KOPT-K1 (cell line): Measurements from ENCODE around the gene RNF111.

Experiments used
- H3K27ac ChIP-seq: fragments of 200-600 bp; sonication (generic); 2 replicates; pipeline ENCODE4 v1.5.1; 2016; ENCODE audit warnings: antibody characterized with exemption, mild to moderate bottlenecking, low read depth, low read length; ENCODE audit not compliant: poor library complexity, severe bottlenecking
- H3K36me3 ChIP-seq: fragments of 200-600 bp; sonication (generic); 2 replicates; pipeline ENCODE4 v1.5.1; 2017; ENCODE audit warnings: antibody characterized with exemption, mild to moderate bottlenecking, low read length, moderate library complexity; ENCODE audit not compliant: insufficient read depth
- H3K9me3 ChIP-seq: fragments of 200-600 bp; sonication (generic); 2 replicates; pipeline ENCODE4 v1.5.1; 2017; ENCODE audit warnings: antibody characterized with exemption, low read length, mild to moderate bottlenecking; ENCODE audit not compliant: insufficient read depth, poor library complexity, severe bottlenecking

The RNF111 gene

DNA sequence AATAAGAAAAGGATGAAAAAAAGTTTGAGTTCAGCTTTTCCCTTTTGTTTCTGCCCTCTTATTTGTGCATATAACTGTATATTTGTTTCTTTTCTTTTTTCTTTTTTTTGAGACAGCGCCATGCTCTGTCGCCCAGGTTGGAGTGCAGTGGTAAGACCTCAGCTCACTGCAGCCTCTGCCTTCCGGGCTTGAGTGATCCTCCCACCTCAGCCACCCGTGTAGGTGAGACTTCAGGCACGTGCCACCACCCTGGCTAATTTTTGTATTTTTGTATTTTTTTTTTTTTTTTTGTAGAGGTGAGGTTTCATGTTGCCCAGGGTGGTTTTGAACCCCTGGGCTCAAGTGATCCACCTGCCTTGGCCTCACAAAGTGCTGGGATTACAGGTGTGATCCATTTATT lies 31.4 kb downstream of the RNF111 start:
- Histone ChIP-seq H3K9me3 (no peaks in the 10 kb centered on the region), H3K27ac (no peak overlapping the region), H3K36me3 (peaks cover 24% of the 10 kb centered on the region)

DNA sequence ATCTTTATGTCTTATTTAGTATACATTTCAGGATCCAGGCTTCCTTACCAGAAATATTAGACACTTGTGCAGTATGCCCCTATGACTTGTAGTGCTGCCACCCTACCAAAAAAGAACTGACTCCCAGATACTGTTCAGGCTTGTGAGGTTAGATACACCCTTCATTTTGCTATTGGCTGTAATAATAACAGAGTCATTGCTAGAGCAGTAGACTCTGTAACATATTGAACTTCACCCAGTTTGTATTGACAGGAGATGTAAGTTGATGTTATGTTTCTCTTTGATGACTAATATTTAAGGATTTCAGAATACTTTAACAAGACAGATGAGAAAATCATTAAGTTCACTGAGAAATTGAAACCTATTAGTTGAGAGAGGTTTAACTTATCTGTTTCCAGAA lies 32.9 kb downstream of the RNF111 start:
- H3K9me3 ChIP-seq: no peaks in the 10 kb centered on the region
- no peak overlapping the region for H3K27ac ChIP-seq
- H3K36me3 ChIP-seq: peaks cover 25% of the 10 kb centered on the region

DNA sequence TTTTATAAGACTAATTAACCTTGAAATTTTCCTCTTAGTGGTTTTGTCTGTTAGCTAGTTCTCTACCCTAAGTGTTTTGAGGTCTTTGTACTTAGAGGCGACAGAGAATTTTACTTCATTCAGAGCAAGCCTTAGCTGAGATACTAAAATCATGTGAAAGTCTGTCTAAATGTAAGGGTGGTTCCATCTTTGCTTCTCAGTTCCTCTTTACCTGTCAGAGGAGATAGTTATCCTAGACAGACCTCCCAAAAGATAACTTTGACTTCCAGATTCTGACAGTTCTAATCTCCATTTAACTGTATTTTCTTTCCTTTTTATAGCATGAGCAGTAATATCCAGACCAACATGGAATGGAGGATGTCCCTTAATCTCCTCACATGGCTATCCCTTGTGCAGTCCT lies 34.7 kb downstream of the RNF111 start:
- Histone ChIP-seq H3K9me3 (no peaks in the 10 kb centered on the region), H3K36me3 (peaks cover 28% of the 10 kb centered on the region), H3K27ac (no peak overlapping the region)

DNA sequence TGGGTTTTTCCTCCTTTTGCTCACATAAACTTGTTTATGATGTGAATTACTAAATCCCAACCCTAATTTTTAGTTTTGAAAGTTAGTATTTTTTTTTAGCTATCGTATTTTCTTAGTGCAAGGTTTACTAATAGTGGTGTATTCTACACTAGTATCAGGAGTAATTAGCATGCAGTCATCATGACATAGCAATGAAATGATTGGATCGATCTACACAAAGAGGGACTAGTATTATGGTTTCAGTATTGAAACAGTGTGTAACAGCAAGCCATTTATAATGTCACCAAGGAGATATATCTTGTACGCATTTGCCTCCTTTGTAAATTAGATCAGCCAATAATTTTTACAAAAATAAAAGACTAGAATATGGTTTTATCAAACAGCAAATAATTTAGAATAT lies 38.7 kb downstream of the RNF111 start:
- H3K36me3 ChIP-seq: peaks cover 34% of the 10 kb centered on the region
- H3K27ac ChIP-seq: no peak overlapping the region
- no peaks in the 10 kb centered on the region for H3K9me3 ChIP-seq

DNA sequence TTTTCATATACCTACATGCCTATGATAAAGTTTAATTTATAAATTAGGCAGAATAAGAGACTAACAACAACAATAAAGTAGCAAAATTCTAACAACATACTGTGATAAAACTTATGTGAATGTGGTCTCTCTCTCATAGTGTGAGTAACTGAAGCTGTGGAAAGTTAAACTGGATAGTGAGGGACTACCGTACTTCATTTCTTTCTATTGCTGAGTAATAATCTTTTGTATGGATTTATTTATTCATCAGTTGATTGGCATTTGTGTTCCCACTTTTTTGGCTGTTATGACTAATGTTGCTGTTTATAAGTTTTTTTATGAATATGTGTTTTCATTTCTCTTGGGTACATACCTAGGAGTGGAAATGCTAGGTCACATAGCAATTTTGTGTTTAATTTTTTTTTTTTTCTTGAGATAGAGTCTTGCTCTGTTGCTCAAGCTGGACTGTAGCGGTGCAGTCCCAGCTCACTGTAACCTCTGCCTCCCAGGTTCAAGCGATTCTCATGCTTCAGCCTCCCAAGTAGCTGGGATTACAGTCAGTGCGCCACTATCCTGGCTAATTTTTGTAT lies 41.0 kb downstream of the RNF111 start:
- Histone ChIP-seq H3K27ac (no peak overlapping the region), H3K36me3 (peaks cover 45% of the 10 kb centered on the region), H3K9me3 (no peaks in the 10 kb centered on the region)

DNA sequence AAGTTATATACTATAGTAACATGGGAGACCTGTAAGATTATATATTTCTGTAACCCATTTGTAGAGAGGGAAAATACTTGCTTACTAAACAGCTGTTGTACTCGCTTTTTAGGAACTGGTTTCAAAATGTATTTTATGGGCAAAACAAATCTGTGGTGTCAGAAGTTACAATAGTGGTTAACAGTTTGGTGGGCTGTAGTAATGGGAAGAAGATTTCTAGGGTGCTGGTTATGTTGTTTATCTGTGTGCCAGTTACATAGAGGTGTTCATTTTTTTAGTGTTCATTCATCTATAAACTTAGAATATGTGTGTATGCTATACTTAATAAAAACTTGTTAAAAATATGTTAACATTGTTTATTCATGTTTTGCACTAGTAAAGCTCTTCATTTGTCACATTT lies 42.1 kb downstream of the RNF111 start:
- no peak overlapping the region for H3K27ac ChIP-seq
- peaks cover 56% of the 10 kb centered on the region for H3K36me3 ChIP-seq
- H3K9me3 ChIP-seq: no peaks in the 10 kb centered on the region

DNA sequence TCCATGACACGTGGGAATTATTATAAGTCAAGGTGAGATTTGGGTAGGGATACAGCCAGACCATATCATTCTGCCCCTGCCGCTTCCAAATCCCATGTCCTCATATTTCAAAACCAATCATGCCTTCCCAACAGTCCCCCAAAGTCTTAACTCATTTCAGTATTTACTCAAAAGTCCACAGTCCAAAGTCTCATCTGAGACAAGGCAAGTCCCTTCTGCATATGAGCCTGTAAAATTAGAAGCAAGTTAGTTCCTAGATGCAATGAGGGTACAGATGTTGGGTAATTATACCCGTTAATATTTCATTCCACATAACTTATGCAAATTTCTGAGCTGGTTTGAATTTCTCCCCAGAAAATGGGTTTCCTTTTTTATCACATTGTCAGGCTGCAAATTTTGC lies 47.7 kb downstream of the RNF111 start:
- Histone ChIP-seq H3K36me3 (peaks cover 89% of the 10 kb centered on the region), H3K27ac (no peak overlapping the region), H3K9me3 (peaks cover 5% of the 10 kb centered on the region)

DNA sequence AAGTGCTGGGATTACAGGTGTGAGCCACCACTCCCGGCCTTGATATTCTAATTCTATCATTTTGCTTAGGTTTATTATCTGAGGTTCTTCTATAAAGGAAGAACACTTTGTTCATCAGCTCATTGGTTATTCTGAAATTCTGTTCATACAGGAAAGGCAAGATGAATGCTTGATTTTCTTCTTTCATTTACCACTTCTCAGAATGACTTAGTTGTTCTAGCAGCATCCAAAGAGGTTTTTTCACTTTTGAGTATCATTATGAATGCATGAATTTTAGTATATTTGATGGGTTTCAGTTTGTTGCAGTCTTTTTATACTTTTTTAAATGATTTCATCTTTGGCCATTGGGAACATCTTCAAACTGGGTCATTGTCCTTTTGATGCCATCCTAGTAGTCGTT lies 51.8 kb downstream of the RNF111 start:
- H3K36me3 ChIP-seq: peaks cover 76% of the 10 kb centered on the region
- H3K27ac ChIP-seq: no peak overlapping the region
- H3K9me3 ChIP-seq: peaks cover 5% of the 10 kb centered on the region

DNA sequence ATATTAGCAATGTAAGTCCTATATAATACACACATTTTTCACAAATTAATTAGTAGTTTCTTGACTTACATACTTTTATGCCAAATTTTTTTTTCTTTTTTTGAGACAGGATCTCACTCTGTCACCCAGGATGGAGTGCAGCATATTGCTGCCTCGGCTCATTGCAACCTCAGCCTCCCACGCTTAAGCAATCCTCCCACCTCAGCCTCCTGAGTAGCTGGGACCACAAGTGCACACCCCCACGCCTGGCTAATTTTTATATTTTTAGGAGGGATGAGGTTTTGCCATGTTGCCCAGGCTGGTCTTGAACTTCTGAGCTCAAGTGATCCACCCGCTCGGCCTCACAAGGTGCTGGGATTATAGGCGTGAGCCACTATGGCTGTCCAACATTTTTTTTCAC lies 54.6 kb downstream of the RNF111 start:
- Histone ChIP-seq H3K36me3 (peaks cover 56% of the 10 kb centered on the region), H3K9me3 (no peaks in the 10 kb centered on the region), H3K27ac (no peak overlapping the region)

DNA sequence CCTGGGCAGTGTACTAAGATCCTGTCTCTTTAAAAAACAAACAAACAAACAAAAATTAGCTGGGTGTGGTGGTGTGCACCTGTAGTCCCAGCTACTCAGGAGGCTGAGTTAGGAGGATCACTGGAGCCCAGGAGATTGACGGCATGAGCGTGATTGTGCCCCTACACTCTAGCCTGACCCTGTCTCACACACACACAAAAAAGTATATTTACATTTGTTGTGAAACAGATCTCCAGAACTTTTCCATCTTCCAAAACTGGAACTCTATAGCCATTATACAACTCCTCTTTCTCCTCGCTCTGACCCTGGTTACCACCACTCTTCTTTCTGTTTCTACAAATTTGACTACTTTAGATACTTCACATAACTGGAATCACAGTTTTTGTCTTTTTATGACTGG lies 61.4 kb downstream of the RNF111 start:
- Histone ChIP-seq H3K36me3 (peaks cover 43% of the 10 kb centered on the region), H3K27ac (no peak overlapping the region), H3K9me3 (no peaks in the 10 kb centered on the region)

DNA sequence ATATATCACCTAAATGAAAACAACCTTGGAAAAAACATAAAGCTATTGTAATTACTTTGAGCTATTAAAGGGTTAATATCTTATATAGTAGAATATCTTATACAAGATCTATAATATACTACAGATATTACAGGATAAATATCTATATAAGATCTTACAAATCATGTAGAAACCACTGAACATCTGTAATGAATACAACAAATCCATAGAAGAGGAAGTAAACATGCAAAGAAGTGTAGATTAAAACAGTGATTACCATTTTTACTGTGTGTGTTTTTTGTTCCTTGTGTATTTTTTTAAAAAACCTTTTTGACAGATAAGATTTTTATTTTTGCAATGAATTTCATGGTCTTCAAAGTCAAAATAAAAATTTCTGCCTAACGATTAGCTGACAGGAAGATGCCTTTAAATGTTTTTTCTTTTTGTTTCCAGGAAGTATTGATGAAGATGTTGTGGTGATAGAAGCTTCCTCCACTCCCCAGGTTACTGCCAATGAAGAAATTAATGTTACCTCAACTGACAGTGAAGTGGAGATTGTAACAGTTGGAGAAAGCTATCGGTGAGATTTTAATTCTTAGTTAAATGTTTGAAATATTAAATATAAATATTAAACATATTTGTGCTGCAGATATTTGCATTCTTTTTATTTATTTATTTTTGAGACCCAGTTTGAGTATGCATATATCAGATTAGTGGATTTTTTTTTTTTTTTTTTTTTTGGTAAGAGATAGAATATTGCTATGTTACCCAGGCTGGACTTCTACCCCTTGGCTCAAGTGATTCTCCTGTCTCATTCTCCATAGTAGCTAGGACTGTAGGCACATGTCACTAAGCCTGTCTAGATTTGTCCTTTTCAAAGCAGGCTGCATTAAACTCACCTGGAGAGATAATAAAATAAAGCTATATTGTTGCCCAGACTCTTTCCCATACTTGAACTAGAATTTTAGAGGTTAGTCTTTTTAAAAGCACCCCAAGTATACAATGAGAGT lies 64.7 kb downstream of the RNF111 start:
- Histone ChIP-seq H3K9me3 (no peaks in the 10 kb centered on the region), H3K27ac (no peak overlapping the region), H3K36me3 (peaks cover 67% of the 10 kb centered on the region)

DNA sequence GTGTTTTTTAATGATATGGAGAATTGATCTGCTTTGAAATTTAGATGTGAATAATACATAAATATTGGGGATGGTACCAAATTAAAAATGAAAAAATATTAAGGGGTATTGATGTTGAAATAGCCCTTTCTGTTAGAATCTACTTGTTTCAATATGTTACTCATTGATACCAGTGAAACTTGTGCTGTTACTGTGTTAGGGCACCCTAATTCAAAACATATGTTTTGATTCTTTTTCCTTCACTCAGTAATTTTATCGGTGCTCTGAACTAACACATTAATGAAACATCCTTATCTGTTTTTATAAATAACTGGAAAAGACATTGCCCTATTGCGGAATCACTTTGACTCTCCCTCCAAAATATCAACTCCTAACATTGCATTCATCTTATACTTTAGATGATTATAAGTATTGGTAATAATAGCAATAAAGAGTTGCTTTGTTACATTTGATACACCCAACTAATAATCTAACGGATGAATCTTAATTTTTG lies 65.5 kb downstream of the RNF111 start:
- Histone ChIP-seq H3K27ac (no peak overlapping the region), H3K9me3 (no peaks in the 10 kb centered on the region), H3K36me3 (peaks cover 67% of the 10 kb centered on the region)

DNA sequence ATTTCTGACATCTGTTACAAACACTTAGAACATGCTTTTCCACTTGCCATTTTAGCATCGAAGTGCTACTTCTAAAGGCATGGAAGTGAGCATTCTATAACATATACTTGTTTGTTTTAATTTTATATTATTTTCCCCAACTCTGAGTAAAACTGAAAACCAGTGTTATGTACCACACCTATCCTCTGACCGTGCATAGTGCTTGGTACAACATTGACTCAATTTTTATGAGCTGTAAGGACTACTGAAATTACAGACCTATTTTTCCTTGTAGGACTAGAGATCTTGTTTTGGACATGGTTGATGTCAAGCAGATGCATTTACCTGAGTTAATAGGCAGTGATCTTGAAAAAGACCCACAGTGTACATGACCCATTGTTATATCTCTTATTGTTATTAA lies 66.0 kb downstream of the RNF111 start:
- Histone ChIP-seq H3K36me3 (peaks cover 70% of the 10 kb centered on the region), H3K27ac (no peak overlapping the region), H3K9me3 (no peaks in the 10 kb centered on the region)

DNA sequence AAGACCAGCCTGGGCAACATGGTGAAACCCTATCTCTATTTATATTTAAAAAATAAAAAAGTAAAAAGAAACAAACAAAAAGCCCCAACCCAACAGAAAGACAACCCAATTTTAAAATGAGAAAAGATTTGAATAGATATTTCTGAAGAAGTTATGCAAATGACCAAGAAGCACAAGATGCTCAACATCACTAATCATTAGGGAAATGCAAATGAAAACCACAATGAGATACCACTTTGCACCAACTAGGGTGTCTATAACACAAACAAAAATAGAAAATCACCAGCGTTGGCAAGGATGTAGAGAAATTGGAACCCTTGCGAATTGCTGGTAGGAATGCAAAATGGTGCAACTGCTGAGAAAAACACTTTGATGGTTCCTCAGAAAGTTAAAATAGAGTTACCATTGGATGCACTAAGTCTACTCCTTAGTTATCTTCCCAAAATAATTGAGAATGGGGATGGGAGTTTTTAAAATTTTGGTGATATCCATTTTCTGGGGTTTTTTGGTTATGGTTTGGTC lies 71.7 kb downstream of the RNF111 start:
- peaks cover 98% of the 10 kb centered on the region for H3K36me3 ChIP-seq
- H3K27ac ChIP-seq: no peak overlapping the region
- H3K9me3 ChIP-seq: no peaks in the 10 kb centered on the region

DNA sequence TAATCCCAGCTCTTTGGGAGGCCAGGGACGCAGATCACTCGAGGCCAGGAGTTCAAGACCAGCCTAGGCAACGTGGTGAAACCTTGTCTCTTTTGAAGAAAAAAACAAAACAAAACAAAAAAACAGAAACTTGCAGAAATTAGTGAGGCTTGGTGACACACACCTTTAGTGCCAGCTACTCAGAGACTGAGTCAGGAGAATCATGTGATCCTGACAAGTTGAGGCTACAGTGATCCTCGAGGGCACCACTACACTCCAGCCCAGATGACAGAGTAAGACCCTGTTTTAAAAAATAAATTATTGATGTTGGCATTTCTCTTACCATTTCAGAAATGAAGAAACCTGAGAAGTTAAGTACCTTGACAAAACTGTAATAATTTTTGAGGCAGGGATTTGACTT lies 72.9 kb downstream of the RNF111 start:
- no peaks in the 10 kb centered on the region for H3K9me3 ChIP-seq
- no peak overlapping the region for H3K27ac ChIP-seq
- H3K36me3 ChIP-seq: peaks cover 96% of the 10 kb centered on the region
